Testis (tissue), 3 donors: ENCODE data around the gene ADCY10. TPM values are rescaled to one million over a fixed set of nuclear protein-coding genes. Genes with fewer than 3 reads are reported as not detected.

ENCODE experiments used
- DNase-seq: peaks from one replicate; pipeline ENCODE4 v3.0.0-alpha.2; 2019
- H3K27ac ChIP-seq, 2 donors: fragments of 200-600 bp; sonication (generic); one replicate each; pipeline ENCODE4 v1.5.1; 2019
- H3K27me3 ChIP-seq: fragments of 200-600 bp; sonication (generic); one replicate; pipeline ENCODE4 v1.5.1; 2019
- H3K36me3 ChIP-seq: fragments of 200-600 bp; sonication (generic); one replicate; pipeline ENCODE4 v1.5.1; 2017; ENCODE audit warnings: low read depth; ENCODE audit errors: missing control alignments
- H3K4me1 ChIP-seq: fragments of 200-600 bp; sonication (generic); one replicate; pipeline ENCODE4 v1.5.1; 2019
- H3K4me3 ChIP-seq, 2 donors: fragments of 200-600 bp; sonication (generic); one replicate each; pipeline ENCODE4 v1.5.1; 2017 to 2019
- H3K9me3 ChIP-seq: fragments of 200-600 bp; sonication (generic); one replicate; pipeline ENCODE4 v1.5.1; 2017
- CTCF ChIP-seq, 3 experiments: fragments of 450-650 bp in 2 of 3; fragments of 200-600 bp in 1 of 3; sonication (generic) in 1 of 3; IDR thresholded peaks; one replicate each; pipeline ENCODE4 v1.5.1; 2016 to 2019; ENCODE audit warnings: antibody characterized with exemption in 3 of 3, mild to moderate bottlenecking in 2 of 3, moderate library complexity in 1 of 3
- POLR2A ChIP-seq: fragments of 450-650 bp; IDR thresholded peaks from one replicate; pipeline ENCODE4 v1.6.1; 2017; ENCODE audit warnings: antibody characterized with exemption, mild to moderate bottlenecking, moderate library complexity
- WGBS, 2 donors: methylation state at CpG; one replicate each; pipeline ENCODE4 v1.1.5; 2018; 5-methylcytosine and 5-hydroxymethylcytosine counted together
- intact Hi-C: fragments of 100-400 bp; cut with DNase I; formaldehyde crosslinking; loops from one replicate; pipeline ENCODE4 v1.15.1; 2023; ENCODE audit warnings: low total_unique reads
- polyA plus RNA-seq: library from polyadenylated mRNA; stranded (reverse); fragments of 350-450 nt; fragmentation: Illumina TruSeq; extraction: RNeasy Lipid Tissue Mini Kit (QIAGEN cat#74804); gene quantifications from one replicate; pipeline ENCODE4 v1.2.3, GENCODE V29; 2014; ENCODE audit warnings: low read depth, low replicate concordance; ENCODE audit not compliant: insufficient read depth
- total RNA-seq, 2 donors: library from RNA; depleted of rRNA; stranded (reverse); fragments of >200 nt; gene quantifications; one replicate each; pipeline ENCODE4 v1.2.3, GENCODE V29; 2016

The ADCY10 gene
- total and polyA plus RNA-seq, 3 donors from 2014 or later: 9.4 to 49.7 (median 24.6) TPM

GRCh38 chr1:167926486-167926997, 12.6 kb upstream of the ADCY10 start:
- H3K4me1 ChIP-seq: peaks cover 4% of the 10 kb centered on the region
- H3K27me3 ChIP-seq: no peaks in the 10 kb centered on the region
- no peak for DNase-seq
- 70 to 85% methylated on average over 6 of the region's 6 CpGs for WGBS, 2 donors
- H3K27ac ChIP-seq: no peak overlapping the region
- no peak for TF ChIP-seq POLR2A
- no peak for TF ChIP-seq CTCF (IDR thresholded peaks at IDR 0.05)
- intact Hi-C loops: no loop called here
- H3K9me3 ChIP-seq: no peaks in the 10 kb centered on the region
- no peak overlapping the region for H3K4me3 ChIP-seq
- H3K36me3 ChIP-seq: no peaks in the 10 kb centered on the region

- Histone ChIP-seq H3K36me3 (no peaks in the 10 kb centered on the region), H3K27me3 (no peaks in the 10 kb centered on the region), H3K27ac (no peak overlapping the region), H3K4me1 (peaks cover 4% of the 10 kb centered on the region), H3K9me3 (no peaks in the 10 kb centered on the region), H3K4me3 (no peak overlapping the region)
- intact Hi-C loops: no loop called here
- WGBS, 2 donors: 81 to 94% methylated on average over 2 of the region's 2 CpGs
- no peak for DNase-seq
- no peak for TF ChIP-seq POLR2A
- no peak for TF ChIP-seq CTCF (IDR thresholded peaks at IDR 0.05)
Observed at GRCh38 chr1:167924543-167925231, 10.8 kb upstream of the ADCY10 start.

- intact Hi-C loops: no loop called here
- WGBS, 2 donors: 79 to 84% methylated on average over 2 of the region's 2 CpGs
- DNase-seq: no peak
Observed at GRCh38 chr1:167924102-167924501, 10.2 kb upstream of the ADCY10 start.

GRCh38 chr1:167923324-167924056, 9.6 kb upstream of the ADCY10 start:
- H3K4me3 ChIP-seq: no peak overlapping the region
- H3K27me3 ChIP-seq: no peaks in the 10 kb centered on the region
- H3K36me3 ChIP-seq: no peaks in the 10 kb centered on the region
- intact Hi-C loops: no loop called here
- no peaks in the 10 kb centered on the region for H3K9me3 ChIP-seq
- H3K27ac ChIP-seq: no peak overlapping the region
- WGBS, 2 donors: 92% methylated on average over 3 of the region's 3 CpGs
- peaks cover 4% of the 10 kb centered on the region for H3K4me1 ChIP-seq
- TF ChIP-seq CTCF (IDR thresholded peaks at IDR 0.05) (no peak), POLR2A (no peak)
- no peak for DNase-seq

More at GRCh38 chr1:167924102-167924501, 10.2 kb upstream of the ADCY10 start:
- no peak overlapping the region for H3K4me3 ChIP-seq
- TF ChIP-seq CTCF (IDR thresholded peaks at IDR 0.05): no peak
- no peak for TF ChIP-seq POLR2A
- H3K9me3 ChIP-seq: no peaks in the 10 kb centered on the region
- no peaks in the 10 kb centered on the region for H3K27me3 ChIP-seq
- H3K4me1 ChIP-seq: peaks cover 4% of the 10 kb centered on the region
- no peak overlapping the region for H3K27ac ChIP-seq
- no peaks in the 10 kb centered on the region for H3K36me3 ChIP-seq
